ENCODE measurements around the gene GALNT16. TPM values are rescaled to one million over a fixed set of nuclear protein-coding genes. Genes with fewer than 3 reads are reported as not detected.
A peak's percentile ranks its signal among the peaks of the same experiment; 100 is the strongest.

Gene GALNT16
- total RNA-seq, 4 donors from 2014 or later = 2.2 to 7.1 (median 6.9) TPM

DNA sequence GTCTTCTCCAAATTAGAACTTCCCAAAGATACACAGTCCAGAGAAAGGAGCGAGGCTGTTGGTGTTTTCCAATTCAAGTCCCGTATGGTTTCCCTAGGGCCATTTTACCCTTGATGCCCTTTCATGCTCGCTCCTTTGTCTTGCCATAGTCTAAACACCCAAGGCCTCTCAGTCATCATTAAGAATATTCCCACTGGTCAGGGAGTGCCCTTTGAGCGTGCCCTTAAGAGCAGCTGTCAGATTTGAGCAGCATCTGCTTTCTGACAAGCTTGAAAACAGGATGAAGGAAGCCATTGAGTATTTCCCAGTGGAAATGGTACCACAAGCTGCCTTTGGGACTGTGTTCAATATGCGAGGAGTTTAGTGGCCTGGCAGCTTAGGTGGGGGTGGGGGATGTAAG lies 10.4 kb upstream of the GALNT16 start:
- TF ChIP-seq, protein P1, sequence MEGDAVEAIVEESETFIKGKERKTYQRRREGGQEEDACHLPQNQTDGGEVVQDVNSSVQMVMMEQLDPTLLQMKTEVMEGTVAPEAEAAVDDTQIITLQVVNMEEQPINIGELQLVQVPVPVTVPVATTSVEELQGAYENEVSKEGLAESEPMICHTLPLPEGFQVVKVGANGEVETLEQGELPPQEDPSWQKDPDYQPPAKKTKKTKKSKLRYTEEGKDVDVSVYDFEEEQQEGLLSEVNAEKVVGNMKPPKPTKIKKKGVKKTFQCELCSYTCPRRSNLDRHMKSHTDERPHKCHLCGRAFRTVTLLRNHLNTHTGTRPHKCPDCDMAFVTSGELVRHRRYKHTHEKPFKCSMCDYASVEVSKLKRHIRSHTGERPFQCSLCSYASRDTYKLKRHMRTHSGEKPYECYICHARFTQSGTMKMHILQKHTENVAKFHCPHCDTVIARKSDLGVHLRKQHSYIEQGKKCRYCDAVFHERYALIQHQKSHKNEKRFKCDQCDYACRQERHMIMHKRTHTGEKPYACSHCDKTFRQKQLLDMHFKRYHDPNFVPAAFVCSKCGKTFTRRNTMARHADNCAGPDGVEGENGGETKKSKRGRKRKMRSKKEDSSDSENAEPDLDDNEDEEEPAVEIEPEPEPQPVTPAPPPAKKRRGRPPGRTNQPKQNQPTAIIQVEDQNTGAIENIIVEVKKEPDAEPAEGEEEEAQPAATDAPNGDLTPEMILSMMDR (IDR thresholded peaks at IDR 0.05) = no peak
- TF ChIP-seq POLR2A (IDR thresholded peaks at IDR 0.05) = no peak
- Histone ChIP-seq H3K27ac (no peak overlapping the region), H3K4me3 (replicated peaks in 1 of 3) (no peak overlapping the region), H3K4me1 (no peaks in the 10 kb centered on the region), H3K9me3 (no peaks in the 10 kb centered on the region), H3K36me3 (no peaks in the 10 kb centered on the region), H3K27me3 (no peaks in the 10 kb centered on the region)
- 83 to 92% methylated on average over 5 of the region's 5 CpGs for WGBS, 2 donors
- DNase-seq = no peak
- intact Hi-C loops (cut with DNase I) = no loop called here

DNA sequence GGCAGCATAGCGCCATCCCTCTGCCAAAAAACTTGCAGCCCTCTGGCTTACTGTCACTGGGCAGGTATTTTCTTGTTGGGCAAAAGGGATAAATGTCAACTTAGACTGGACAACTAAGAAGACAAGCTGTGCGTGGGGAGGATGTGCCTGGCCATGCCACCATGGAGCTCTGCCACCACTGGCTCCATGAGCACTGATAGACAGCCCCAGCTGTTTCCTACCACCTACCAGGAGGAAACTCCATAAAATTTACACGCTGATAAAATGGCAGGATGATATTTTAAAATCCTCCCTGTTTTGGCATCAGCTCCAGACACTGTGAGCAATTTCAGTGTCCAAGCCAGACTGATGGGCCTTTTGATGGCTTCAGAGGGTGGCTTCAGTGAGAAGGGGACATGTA lies 7.1 kb upstream of the GALNT16 start:
- no peaks in the 10 kb centered on the region for H3K4me1 ChIP-seq
- H3K36me3 ChIP-seq = no peaks in the 10 kb centered on the region
- WGBS, 2 donors = 90 to 95% methylated on average over 3 of the region's 3 CpGs
- no peak for DNase-seq
- no peaks in the 10 kb centered on the region for H3K27me3 ChIP-seq
- no peak for TF ChIP-seq POLR2A (IDR thresholded peaks at IDR 0.05)
- TF ChIP-seq, protein P1 (IDR thresholded peaks at IDR 0.05) = no peak
- H3K27ac ChIP-seq = no peak overlapping the region
- no peak overlapping the region for H3K4me3 ChIP-seq (replicated peaks in 1 of 3)
- no peaks in the 10 kb centered on the region for H3K9me3 ChIP-seq
- intact Hi-C loops (cut with DNase I) = no loop called here

DNA sequence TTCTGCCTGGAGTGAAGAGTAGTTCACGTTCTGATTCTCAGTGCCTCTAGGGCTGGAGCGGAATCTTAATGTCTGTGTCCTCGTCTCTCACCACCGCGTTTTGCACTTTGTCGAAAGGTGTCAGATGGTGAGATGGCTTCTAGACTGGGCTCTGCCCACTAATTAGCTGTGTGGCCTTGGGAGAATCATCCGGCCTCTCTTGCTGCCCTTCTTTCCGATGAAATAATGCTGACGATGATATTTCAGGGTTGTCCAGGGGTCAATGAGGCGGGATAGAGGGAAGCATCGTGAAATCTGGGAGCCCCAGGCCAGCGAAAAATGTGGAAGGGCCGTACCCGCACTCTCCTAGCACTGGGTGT lies 811 bp upstream of the GALNT16 start:
- TF ChIP-seq POLR2A (IDR thresholded peaks at IDR 0.05) = no peak
- TF ChIP-seq, protein P1 (IDR thresholded peaks at IDR 0.05) = no peak
- Histone ChIP-seq H3K4me3 (replicated peaks in 1 of 3) (peak overlapping the region in 1 of 3 donors; percentile 42), H3K27me3 (no peaks in the 10 kb centered on the region), H3K36me3 (no peaks in the 10 kb centered on the region), H3K4me1 (peaks cover 6 to 22% of the 10 kb centered on the region in 2 donors), H3K9me3 (no peaks in the 10 kb centered on the region), H3K27ac (no peak overlapping the region)
- intact Hi-C loops (cut with DNase I) = no loop called here
- no peak for DNase-seq
- WGBS, 2 donors = 37% methylated on average over 14 of the region's 14 CpGs

DNA sequence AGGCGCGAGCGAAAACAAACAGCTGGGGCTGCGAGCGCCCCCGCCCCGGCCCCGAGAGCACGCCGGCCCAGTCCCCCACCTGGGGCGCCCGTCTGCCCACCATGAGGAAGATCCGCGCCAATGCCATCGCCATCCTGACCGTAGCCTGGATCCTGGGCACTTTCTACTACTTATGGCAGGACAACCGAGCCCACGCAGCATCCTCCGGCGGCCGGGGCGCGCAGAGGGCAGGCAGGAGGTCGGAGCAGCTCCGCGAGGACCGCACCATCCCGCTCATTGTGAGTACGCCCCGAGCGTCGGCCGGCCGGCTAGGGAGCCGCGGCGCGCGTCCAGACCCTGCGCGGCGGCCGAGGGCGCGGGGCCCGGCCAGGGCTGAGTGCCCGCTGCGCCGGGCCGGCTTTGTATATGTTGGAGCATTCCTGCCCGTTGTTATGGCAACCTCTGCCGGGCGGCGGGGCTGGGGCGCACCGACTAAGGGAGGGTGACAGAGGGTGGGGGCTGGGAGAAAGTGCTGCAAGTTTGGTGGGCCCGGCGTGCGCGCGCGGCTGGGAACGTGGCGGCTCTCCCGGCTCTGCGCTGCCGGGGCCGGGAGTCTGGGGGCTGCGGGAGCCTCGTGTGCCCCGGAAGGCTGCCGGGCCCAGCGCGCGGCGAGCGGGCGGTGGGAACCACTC lies 367 bp downstream of the GALNT16 start:
- Histone ChIP-seq H3K4me1 (peaks cover 6 to 22% of the 10 kb centered on the region in 2 donors), H3K27me3 (no peaks in the 10 kb centered on the region), H3K27ac (no peak overlapping the region), H3K36me3 (no peaks in the 10 kb centered on the region), H3K4me3 (replicated peaks in 1 of 3) (peak overlapping the region; percentile 14 to 42 (median 35)), H3K9me3 (no peaks in the 10 kb centered on the region)
- no peak for TF ChIP-seq POLR2A (IDR thresholded peaks at IDR 0.05)
- TF ChIP-seq, protein P1 (IDR thresholded peaks at IDR 0.05) = no peak
- intact Hi-C loops (cut with DNase I) = no loop called here
- WGBS, 2 donors = 0 to 1% methylated on average over 8 to 17 of the region's 78 CpGs
- DNase-seq = peak in 1 of 2 donors; percentile 35

DNA sequence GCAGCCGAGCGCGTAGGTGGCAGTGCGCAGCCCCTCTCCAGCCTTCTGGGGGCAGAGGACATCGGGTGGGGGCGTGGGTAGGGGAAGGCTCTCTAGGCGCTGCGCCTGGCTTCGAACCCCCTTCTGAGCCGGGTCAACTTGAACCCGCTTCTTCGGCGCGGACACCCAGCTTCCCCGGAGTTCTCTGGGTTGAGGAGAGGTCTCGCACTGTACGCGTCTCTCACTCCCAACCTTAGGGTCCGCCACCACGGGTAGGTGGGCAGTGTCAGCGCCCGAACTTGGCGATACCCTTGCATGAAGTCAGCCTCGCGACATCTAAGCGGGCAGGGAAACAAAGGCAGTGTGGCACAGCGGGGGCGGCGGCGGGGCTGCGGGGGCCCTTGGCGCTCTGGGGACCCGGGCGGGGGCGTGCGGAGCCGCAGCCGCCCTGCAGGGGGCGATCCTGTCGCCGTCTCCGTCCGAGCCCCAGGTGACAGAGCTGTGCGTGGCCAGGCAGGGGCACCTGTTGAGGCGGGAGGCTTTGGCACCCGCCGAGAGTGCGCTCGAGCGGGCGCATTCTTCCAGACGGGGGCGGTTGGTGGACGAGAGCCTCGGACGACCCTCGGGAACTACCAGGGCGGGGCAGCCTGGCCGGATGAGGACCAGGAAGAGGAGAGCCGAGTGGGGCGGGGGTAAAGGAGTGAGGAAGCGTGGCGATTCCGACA lies 1.1 kb downstream of the GALNT16 start:
- H3K27me3 ChIP-seq = no peaks in the 10 kb centered on the region
- peak; percentile 37 to 47 for DNase-seq

More for the DNA sequence above, 1.1 kb downstream of the GALNT16 start:
- peak overlapping the region in 1 of 3 donors; percentile 22 for H3K27ac ChIP-seq
- H3K4me1 ChIP-seq = peaks cover 6 to 22% of the 10 kb centered on the region in 2 donors
- intact Hi-C loops (cut with DNase I) = no loop called here
- peak overlapping the region in 1 of 3 donors; percentile 42 for H3K4me3 ChIP-seq (replicated peaks in 1 of 3)
- H3K9me3 ChIP-seq = no peaks in the 10 kb centered on the region
- H3K36me3 ChIP-seq = no peaks in the 10 kb centered on the region
- TF ChIP-seq POLR2A (IDR thresholded peaks at IDR 0.05) = no peak
- TF ChIP-seq, protein P1 (IDR thresholded peaks at IDR 0.05) = peak; percentile 13 to 70 (median 46)
- WGBS, 2 donors = 2% methylated on average over 24 to 31 of the region's 64 CpGs
